K562 (cell line): Measurements from ENCODE around the gene VPS37B. TPM values are rescaled to one million over a fixed set of nuclear protein-coding genes. Genes with fewer than 3 reads are reported as not detected.
A peak's percentile ranks its signal among the peaks of the same experiment; 100 is the strongest.

ENCODE experiments used
- KHSRP ChIP-seq: fragments of 450-650 bp; IDR thresholded peaks from 2 replicates; pipeline ENCODE4 v1.6.1; 2017
- MCM7 ChIP-seq, 2 experiments: fragments of 450-650 bp; IDR thresholded peaks; 2 replicates each; pipeline ENCODE4 v1.6.1; 2016 to 2018
- POU5F1 ChIP-seq: fragments of 150-350 bp; IDR thresholded peaks from 2 replicates; pipeline ENCODE4 v1.6.1; 2014; ENCODE audit warnings: borderline replicate concordance, low read length, low read depth, mild to moderate bottlenecking; ENCODE audit not compliant: partially characterized antibody
- ZBTB17 ChIP-seq: fragments of 450-650 bp; formaldehyde crosslinking; IDR thresholded peaks from 2 replicates; pipeline ENCODE4 v1.4.0; 2020; ENCODE audit warnings: mild to moderate bottlenecking
- polyA plus RNA-seq, 8 experiments: library from polyadenylated mRNA; depleted of rRNA in 4 of 8; stranded (reverse) in 5 of 8; unstranded in 3 of 8; fragments of >200 nt; fragmentation: Nextera tagmentation in 2 of 8; fragmentation: Illumina TruSeq in 1 of 8; extraction: Ambion mirVana in 2 of 8; extraction: Trizol in 1 of 8; gene quantifications; 2 replicates each; pipeline versions ENCODE4 v1.2.1 to v1.2.3, GENCODE V29; 2011 to 2014; ENCODE audit warnings: inconsistent platforms in 1 of 8, missing spikeins in 1 of 8
- total RNA-seq, 7 experiments: library from RNA; depleted of rRNA in 6 of 7; stranded (reverse); fragments of >200 nt in 6 of 7; fragmentation: Illumina TruSeq in 2 of 7; extraction: Trizol in 2 of 7; gene quantifications; 2 replicates each; pipeline versions ENCODE4 v1.2.1 to v1.2.3, GENCODE V29; 2011 to 2021; ENCODE audit warnings: low replicate concordance in 1 of 7
- TF ChIP-seq, protein P1 (sequence below): fragments of 250-450 bp; sonication (Bioruptor Pico); IDR thresholded peaks from 2 replicates; pipeline ENCODE4 v1.4.0; 2020
- TF ChIP-seq, protein P2 (sequence below), 2 experiments: fragments of 150-350 bp in 1 of 2; IDR thresholded peaks; 2 replicates each; pipeline ENCODE4 v1.6.1; 2012 to 2016; ENCODE audit warnings: low read depth in 2 of 2, low read length in 2 of 2, mild to moderate bottlenecking in 1 of 2, moderate library complexity in 1 of 2

The VPS37B gene
- total and polyA plus RNA-seq, 9 of the 15 experiments (the other 6 are each of a cell fraction or from before 2014, with no cell fraction given) = 0.28 to 37.4 (median 17.9) TPM

DNA sequence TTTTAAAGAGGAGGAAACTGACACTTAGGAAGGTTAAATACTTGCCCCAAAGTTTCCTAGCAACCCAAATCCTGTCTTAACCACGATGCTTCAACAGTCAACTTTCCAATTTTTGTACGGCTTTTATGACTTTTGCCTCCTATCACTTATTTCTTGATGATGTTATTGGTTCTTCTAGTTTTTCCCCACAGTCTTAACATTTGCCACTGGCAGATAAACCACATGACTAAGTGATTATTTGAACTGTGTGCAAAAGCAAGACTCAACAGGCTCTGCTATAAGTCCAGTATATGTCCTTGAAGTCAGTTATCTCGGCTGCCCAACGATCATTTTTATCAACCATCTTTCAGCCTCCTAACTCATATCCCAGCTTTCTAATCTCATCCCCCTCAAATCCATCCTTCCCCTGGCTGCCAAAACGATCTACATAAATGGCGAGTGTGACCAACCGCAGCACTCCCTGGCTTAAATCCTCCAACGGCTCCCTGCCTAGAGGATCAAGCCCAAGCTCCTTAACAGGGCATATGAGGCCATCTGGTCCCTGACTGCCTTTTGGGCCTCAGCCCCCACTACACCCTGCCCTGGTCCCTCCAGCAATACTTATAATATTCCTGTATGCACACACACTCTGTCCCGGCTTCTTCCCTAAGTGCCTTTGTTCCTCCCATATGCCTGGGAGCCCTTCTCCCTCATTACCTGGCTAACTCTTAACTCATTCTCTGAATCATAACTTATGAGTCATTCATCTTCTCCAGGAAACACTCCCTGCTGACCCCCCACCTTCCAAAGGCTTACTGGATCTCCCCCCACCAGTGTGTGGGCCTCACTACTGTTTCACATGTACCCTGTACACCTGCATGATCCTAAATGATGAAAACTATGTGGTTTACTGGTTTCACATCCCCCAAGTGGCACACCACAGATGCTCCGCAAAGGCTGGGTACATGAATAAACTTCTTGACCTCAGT is 8.8 kb downstream of the VPS37B start (continued):
- TF ChIP-seq, protein P1, sequence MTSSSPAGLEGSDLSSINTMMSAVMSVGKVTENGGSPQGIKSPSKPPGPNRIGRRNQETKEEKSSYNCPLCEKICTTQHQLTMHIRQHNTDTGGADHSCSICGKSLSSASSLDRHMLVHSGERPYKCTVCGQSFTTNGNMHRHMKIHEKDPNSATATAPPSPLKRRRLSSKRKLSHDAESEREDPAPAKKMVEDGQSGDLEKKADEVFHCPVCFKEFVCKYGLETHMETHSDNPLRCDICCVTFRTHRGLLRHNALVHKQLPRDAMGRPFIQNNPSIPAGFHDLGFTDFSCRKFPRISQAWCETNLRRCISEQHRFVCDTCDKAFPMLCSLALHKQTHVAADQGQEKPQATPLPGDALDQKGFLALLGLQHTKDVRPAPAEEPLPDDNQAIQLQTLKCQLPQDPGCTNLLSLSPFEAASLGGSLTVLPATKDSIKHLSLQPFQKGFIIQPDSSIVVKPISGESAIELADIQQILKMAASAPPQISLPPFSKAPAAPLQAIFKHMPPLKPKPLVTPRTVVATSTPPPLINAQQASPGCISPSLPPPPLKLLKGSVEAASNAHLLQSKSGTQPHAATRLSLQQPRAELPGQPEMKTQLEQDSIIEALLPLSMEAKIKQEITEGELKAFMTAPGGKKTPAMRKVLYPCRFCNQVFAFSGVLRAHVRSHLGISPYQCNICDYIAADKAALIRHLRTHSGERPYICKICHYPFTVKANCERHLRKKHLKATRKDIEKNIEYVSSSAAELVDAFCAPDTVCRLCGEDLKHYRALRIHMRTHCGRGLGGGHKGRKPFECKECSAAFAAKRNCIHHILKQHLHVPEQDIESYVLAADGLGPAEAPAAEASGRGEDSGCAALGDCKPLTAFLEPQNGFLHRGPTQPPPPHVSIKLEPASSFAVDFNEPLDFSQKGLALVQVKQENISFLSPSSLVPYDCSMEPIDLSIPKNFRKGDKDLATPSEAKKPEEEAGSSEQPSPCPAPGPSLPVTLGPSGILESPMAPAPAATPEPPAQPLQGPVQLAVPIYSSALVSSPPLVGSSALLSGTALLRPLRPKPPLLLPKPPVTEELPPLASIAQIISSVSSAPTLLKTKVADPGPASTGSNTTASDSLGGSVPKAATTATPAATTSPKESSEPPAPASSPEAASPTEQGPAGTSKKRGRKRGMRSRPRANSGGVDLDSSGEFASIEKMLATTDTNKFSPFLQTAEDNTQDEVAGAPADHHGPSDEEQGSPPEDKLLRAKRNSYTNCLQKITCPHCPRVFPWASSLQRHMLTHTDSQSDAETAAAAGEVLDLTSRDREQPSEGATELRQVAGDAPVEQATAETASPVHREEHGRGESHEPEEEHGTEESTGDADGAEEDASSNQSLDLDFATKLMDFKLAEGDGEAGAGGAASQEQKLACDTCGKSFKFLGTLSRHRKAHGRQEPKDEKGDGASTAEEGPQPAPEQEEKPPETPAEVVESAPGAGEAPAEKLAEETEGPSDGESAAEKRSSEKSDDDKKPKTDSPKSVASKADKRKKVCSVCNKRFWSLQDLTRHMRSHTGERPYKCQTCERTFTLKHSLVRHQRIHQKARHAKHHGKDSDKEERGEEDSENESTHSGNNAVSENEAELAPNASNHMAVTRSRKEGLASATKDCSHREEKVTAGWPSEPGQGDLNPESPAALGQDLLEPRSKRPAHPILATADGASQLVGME (CRISPR knock-in tag) = 0 out of 2 replicates have a peak, but pooled peaks have one; percentile 28
- no peak for TF ChIP-seq POU5F1
- 0 out of 2 replicates have a peak, but pooled peaks have one; percentile 42 for TF ChIP-seq ZBTB17
- no peak for TF ChIP-seq KHSRP
- no peak for TF ChIP-seq MCM7 (IDR thresholded peaks at IDR 0.05)
- TF ChIP-seq, protein P2, sequence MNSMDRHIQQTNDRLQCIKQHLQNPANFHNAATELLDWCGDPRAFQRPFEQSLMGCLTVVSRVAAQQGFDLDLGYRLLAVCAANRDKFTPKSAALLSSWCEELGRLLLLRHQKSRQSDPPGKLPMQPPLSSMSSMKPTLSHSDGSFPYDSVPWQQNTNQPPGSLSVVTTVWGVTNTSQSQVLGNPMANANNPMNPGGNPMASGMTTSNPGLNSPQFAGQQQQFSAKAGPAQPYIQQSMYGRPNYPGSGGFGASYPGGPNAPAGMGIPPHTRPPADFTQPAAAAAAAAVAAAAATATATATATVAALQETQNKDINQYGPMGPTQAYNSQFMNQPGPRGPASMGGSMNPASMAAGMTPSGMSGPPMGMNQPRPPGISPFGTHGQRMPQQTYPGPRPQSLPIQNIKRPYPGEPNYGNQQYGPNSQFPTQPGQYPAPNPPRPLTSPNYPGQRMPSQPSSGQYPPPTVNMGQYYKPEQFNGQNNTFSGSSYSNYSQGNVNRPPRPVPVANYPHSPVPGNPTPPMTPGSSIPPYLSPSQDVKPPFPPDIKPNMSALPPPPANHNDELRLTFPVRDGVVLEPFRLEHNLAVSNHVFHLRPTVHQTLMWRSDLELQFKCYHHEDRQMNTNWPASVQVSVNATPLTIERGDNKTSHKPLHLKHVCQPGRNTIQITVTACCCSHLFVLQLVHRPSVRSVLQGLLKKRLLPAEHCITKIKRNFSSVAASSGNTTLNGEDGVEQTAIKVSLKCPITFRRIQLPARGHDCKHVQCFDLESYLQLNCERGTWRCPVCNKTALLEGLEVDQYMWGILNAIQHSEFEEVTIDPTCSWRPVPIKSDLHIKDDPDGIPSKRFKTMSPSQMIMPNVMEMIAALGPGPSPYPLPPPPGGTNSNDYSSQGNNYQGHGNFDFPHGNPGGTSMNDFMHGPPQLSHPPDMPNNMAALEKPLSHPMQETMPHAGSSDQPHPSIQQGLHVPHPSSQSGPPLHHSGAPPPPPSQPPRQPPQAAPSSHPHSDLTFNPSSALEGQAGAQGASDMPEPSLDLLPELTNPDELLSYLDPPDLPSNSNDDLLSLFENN (IDR thresholded peaks at IDR 0.05; ENCODE audit: low read depth in 2 of 2, low read length in 2 of 2) = peak in 1 of 2 experiments; percentile 61; a peak in 1 of 4 replicates
